HTERT RPE-1 (cell line): ENCODE measurements around the gene PHYKPL.
"Not testable (repeated sequence)": the region's sequence is repeated elsewhere in the genome, so short reads cannot be mapped to it uniquely, and the experiment has no call there.

Source experiments
- in situ Hi-C: fragments of 300-500 bp; cut with MboI; formaldehyde crosslinking; loops from 4 replicates; pipeline ENCODE4 v1.14.3; 2020; ENCODE audit warnings: low sequenced_read_pairs

Gene PHYKPL

GRCh38 chr5:178240341-178240741 lies 7.7 kb upstream of the PHYKPL start:
- in situ Hi-C loops = no loop called here

GRCh38 chr5:178239626-178240301 lies 7.2 kb upstream of the PHYKPL start:
- in situ Hi-C loops = not testable (repeated sequence)

DNA sequence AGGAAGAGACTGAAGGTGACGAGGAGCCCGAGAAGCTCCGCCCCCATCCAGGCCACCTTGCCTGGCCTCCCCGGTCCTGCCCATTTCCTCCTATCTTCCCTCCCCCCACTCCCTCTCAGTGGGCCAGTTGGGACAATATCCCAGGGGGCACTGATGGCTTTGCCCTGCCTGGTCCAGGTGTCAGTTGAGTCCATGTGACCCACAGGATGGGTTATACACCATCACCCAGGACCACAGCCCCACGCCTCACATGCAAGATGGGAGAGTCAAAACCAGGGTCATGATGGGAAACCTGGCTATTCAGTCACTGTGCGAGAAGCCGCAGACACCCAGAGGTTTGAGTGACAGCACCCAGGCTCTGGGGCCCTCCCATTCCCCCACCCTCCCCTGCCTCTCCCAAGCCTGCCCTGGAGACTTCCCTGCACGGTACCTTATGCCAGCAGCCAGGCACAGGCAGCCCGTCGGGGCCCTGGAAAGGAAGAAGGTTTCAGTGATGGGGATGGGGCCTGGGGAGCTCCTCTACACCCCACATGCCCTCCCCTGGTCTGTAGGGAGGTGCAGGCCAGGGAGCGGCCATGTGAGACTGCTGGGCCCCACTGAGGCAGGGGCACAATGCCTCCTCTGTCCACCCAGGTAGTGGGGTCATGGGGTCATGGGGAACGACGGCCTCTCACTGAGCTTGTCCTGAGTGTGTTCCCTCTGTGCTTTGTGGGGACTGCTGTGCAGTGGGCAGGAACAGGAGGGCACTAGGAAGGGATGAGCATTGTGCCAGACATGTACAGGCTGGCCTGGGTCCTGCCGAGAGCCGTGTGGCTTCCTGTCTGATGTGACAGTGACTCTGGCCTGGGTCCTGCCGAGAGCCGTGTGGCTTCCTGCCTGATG lies 6.3 kb upstream of the PHYKPL start:
- in situ Hi-C loops = no loop called here

GRCh38 chr5:178238313-178238635 lies 5.7 kb upstream of the PHYKPL start:
- in situ Hi-C loops = no loop called here

- in situ Hi-C loops = no loop called here
Measured at GRCh38 chr5:178237431-178238312, 5.1 kb upstream of the PHYKPL start.

DNA sequence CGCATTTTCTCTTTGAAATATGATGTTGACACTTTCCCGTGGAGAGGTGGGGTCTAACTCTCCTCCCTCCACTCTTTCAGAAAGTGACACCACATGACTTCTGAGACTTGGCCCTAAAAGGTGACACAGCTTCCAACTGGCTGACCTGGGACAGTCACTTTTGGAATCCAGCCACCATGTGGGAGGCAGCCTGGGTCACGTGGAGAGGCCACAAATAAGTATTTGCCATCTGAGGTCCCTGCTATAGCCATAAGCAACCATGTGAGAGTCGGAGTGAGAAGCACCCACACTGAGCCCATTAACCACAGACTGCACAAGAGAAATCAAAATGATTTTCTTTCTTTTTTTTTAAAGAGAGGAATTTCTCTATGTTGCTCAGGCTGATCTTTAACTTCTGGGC lies 4.1 kb upstream of the PHYKPL start:
- in situ Hi-C loops = no loop called here

GRCh38 chr5:178236126-178236525 lies 3.5 kb upstream of the PHYKPL start:
- in situ Hi-C loops = no loop called here

GRCh38 chr5:178235588-178235974 lies 3.0 kb upstream of the PHYKPL start:
- in situ Hi-C loops = no loop called here

DNA sequence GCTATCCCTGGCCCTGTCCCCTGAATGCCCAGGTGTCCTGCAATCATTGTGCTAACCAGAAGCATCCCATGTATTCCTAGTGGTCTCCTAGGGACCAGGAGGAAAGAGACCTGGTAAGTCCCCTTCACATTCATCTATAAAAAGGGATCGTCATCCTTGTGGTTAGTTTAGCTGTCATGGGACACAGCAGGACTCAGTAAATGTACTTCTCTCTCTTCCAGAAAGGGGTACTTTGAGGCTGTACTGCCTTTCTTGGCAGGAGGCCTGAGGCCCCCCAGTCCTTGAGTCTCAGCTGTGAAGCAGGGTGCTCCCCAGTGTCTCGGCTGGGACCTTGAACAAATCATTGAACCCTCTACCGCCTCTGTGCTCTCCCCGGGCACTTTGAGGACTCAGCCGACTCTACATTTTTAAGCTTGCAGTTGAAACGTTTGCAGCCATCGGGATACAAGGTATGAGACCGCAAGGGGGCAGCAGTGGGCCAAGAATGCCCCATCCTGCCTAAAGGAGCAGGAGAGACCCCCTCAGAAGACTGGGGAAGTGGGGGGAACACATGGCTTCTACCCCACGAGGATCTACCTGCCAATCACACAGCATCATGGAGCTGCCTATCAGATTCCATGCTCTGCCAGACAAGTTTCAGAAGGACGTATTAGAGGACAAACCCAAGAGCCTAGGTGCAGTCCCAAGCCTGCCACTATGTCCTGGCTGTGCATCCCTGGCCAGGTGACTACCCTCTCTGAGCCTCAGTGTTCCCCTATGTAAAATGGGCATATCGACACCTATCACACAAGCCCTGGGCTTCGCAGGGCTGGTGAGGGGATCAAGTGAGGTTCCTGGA lies 2.4 kb upstream of the PHYKPL start:
- in situ Hi-C loops = no loop called here

DNA sequence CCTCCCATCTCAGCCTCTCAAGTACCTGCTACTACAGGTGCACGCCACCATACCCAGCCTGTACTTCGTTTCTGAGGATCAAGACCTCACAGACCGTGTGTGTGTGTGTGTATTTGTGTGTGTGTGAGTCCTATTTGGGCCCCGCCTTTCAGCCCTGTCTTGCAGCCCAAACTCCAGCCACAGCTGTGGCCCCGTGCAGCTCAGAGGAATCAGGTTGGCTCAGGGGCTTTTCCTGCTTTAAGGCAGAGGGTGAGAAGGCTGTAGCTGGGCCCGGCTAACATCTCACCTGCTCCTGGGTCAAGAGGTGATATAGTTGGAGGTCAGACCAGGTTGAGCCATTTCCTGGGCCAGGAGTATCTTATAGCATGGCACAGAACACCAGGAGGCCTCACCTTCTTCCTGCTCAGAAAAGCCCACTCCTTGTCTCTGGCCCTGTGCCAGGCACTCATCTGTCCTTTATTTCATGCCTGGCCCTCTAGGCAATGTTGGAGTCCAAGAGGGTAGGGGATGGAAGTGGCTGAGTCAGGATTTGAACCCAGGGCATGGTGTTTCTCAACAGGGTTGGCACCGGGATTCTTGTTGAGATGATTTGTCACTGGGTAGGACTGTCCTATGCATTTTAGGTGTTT lies 1.6 kb upstream of the PHYKPL start:
- in situ Hi-C loops = no loop called here

DNA sequence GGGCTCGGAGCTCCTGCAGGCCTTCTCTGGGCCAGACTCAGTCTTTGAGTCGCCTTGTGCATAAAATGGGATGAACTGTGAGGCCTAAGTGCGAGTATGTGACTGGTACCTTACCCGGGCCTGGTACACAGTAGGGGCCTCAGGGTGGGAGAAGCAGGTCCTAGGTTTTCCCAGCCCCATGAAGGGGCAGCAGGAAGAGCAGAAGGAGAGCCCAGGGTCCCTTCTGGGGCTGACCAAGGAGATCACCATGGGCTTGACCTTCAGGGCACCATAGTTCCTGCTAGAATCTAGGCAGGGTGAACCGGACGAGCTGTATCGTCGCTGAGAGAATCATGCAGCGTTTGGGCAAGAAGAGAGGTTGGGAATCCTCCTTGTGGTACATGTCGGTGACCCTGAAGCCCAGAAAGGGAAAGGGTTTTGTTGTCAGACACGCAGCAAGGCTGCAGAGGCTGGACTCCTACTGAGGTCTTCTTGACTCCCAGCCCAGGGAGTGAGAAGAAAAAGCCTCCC lies 373 bp upstream of the PHYKPL start:
- in situ Hi-C loops = no loop called here

DNA sequence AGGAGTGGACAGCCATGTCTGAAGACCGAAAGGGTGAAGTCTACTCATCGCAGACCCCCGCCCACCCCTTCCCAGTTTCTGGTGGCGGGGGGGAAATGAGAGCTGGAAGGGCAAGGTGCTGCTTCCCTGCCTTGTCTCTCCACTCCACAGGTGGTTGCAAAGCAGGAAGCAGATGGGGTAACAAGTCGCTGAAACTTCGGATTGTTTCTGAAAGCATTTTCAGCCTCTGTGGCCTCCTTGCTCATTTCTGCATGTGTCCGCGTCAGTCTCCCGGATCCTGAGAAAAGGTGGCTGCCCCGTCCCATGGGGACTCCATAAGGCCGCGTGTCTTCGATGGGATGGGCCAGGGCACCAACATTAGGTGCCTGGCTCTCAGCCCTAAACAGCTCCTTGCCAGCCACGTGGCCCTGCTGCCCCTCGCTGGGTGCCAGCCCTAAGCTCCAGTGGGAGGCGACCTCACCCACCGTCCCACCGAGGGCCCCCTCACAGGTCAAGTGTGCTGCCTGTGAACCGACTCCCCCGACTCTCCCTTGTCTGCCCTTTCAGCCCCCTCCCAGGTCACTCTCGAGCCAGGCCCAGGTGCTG lies 971 bp downstream of the PHYKPL start:
- in situ Hi-C loops = no loop called here

- in situ Hi-C loops = no loop called here
Measured at GRCh38 chr5:178230879-178231538, 1.6 kb downstream of the PHYKPL start.

GRCh38 chr5:178229861-178230260 lies 2.7 kb downstream of the PHYKPL start:
- in situ Hi-C loops = no loop called here

- in situ Hi-C loops = not testable (repeated sequence)
Measured at GRCh38 chr5:178229111-178229510, 3.5 kb downstream of the PHYKPL start.

DNA sequence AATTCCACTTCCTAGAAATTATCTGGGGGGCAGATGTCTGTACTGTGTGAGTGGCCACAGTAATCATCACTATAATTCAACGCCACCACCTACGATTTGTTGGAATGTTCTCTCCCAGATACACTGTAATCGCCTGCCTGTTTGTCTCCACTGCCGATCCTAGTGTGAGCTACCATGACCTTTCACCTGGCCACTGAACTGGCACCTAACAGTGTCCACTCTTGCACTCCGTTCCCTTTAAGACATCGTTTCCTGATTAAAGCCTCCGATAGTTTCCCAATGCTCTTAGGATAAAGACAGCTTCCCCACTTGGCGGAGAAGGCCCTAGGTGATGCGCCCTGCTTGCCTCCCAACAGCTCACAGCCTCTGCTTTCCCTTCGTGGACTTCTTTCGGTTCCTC lies 4.0 kb downstream of the PHYKPL start:
- in situ Hi-C loops = no loop called here

- in situ Hi-C loops = no loop called here
Measured at GRCh38 chr5:178227929-178228328, 4.7 kb downstream of the PHYKPL start.

DNA sequence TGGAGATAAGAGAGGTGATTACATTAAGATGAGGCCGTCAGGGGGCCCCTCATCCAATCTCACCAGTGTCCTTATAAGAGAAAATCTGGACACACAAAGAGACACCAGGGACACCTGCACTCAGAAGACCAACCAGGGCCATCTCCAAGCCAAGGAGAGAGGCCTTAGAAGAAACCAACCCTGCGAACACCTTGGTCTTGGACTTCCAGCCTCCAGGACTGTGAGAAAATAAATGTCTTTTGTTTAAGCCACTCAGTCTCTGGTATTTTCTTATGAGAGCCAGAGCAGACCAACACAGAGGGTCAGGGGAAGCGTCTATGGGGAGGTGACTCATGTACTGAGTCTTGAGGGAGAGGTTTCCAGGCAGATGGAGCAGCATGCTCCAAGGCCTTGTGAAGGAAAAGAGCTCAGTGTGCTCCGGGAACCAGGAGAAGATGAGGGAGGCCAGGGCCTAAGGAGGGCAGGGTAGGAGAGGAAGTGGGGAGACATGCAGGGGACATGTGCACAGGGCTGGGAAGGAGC lies 5.4 kb downstream of the PHYKPL start:
- in situ Hi-C loops = no loop called here

DNA sequence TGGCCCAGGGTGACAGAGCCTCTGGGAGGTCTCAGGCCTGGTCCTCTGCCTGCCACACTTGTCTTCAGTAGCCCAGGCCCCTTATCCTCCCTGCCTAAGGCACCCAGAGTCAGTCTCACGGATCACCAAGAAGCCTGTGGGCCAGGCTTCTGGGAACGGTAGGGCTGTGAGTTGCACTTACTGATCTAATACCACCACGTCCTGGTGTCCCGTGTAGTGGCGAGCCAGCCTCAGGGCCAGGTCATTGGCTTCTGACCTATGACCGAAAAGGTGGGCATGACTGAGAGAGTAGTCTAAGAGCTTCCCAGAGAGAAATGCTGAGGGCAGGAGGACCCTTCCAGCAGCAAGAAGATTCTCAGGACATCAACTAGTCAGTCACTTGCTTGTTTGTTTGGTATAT lies 7.4 kb downstream of the PHYKPL start:
- in situ Hi-C loops = no loop called here
